22Rv1 (cell line): ENCODE data around the gene MYOZ2.

Experiments used
- CTCF ChIP-seq: fragments of 450-650 bp; IDR thresholded peaks from 2 replicates; pipeline ENCODE4 v1.5.1; 2017; ENCODE audit warnings: mild to moderate bottlenecking
- ZFX ChIP-seq: fragments of 450-650 bp; IDR thresholded peaks from 2 replicates; pipeline ENCODE4 v1.6.1; 2017; ENCODE audit warnings: antibody characterized with exemption, borderline replicate concordance

GRCh38 chr4:119139311-119139710 lies 3.7 kb downstream of the MYOZ2 start:
- TF ChIP-seq CTCF (no peak), ZFX (no peak)
